Measurements from ENCODE around the gene CDC27. TPM values are rescaled to one million over a fixed set of nuclear protein-coding genes. Genes with fewer than 3 reads are reported as not detected.
"Not testable (repeated sequence)": the region's sequence is repeated elsewhere in the genome, so short reads cannot be mapped to it uniquely, and the experiment has no call there.

Gene CDC27
- total RNA-seq, 1 donor from 2014 or later: 93.4 TPM

GRCh38 chr17:47106130-47106529, 83.0 kb downstream of the CDC27 start:
- Mint-ChIP-seq H3K27ac (no peak overlapping the region), H3K36me3 (no peaks in the 10 kb centered on the region), H3K4me3 (no peak overlapping the region), H3K27me3 (no peaks in the 10 kb centered on the region), H3K4me1 (ENCODE audit: unreplicated experiment) (no peaks in the 10 kb centered on the region), H3K9me3 (no peaks in the 10 kb centered on the region)
- no peak for TF ChIP-seq CTCF (conservative IDR thresholded peaks at IDR 0.05)
- DNase-seq (ENCODE audit: extremely low spot score, unreplicated experiment): no peak

- DNase-seq (ENCODE audit: extremely low spot score, unreplicated experiment); H3K9me3 Mint-ChIP-seq; H3K4me1 Mint-ChIP-seq (ENCODE audit: unreplicated experiment); H3K36me3 Mint-ChIP-seq; H3K27ac Mint-ChIP-seq; H3K27me3 Mint-ChIP-seq; H3K4me3 Mint-ChIP-seq: not testable (repeated sequence)
Observed at GRCh38 chr17:47105246-47105645, 83.8 kb downstream of the CDC27 start.

GRCh38 chr17:47102914-47103313, 86.2 kb downstream of the CDC27 start:
- TF ChIP-seq CTCF (conservative IDR thresholded peaks at IDR 0.05): no peak
- Mint-ChIP-seq H3K4me1 (ENCODE audit: unreplicated experiment) (peaks cover 12% of the 10 kb centered on the region), H3K27ac (no peak overlapping the region), H3K27me3 (no peaks in the 10 kb centered on the region), H3K9me3 (no peaks in the 10 kb centered on the region), H3K4me3 (no peak overlapping the region), H3K36me3 (peaks cover 4% of the 10 kb centered on the region)
- no peak for DNase-seq (ENCODE audit: extremely low spot score, unreplicated experiment)

DNA sequence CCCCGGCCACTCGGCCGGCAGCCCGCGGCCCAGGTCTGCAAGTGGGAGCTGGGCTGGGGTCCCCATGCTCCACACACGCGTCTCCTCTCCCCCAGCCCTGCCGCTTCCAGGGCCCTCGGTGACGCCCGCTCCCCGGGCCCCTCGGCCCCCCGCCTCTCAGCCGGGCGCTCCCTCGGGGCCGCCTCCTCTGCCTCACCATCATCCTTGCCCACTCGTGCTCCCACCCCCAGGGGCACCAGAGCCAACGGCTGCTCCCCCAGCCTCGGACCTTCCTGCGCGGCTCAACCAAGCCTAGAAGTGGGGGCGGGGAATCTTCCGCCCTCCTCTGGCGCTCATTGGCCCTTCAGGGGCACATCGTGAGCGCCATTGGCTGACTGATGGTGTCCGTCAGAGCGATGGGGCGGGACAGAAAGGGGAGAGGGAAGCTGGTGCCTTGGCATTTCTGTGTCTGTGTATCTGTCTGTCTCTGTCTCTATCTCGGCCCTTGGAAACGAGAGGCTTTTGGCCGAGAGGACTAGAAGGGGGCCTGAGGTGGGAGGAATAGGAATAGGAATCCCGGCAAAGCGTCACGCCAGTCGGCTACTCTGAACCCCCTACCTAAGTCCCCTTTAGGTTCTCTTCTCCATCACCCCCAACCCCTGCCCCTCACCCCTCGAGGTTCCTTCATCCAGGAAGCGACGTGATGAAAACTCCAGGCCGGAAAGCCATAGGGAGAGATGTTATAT, 88.9 kb downstream of the CDC27 start:
- Mint-ChIP-seq H3K27ac (peak overlapping the region; percentile 93), H3K4me1 (ENCODE audit: unreplicated experiment) (peaks cover 13% of the 10 kb centered on the region), H3K27me3 (no peaks in the 10 kb centered on the region), H3K9me3 (no peaks in the 10 kb centered on the region), H3K4me3 (peak overlapping the region; percentile 100), H3K36me3 (peaks cover 4% of the 10 kb centered on the region)
- no peak for TF ChIP-seq CTCF (conservative IDR thresholded peaks at IDR 0.05)
- peak; percentile 89 for DNase-seq (ENCODE audit: extremely low spot score, unreplicated experiment)

- no peak overlapping the region for H3K27ac Mint-ChIP-seq
- H3K4me3 Mint-ChIP-seq: peak overlapping the region; percentile 84
- peaks cover 13% of the 10 kb centered on the region for H3K4me1 Mint-ChIP-seq (ENCODE audit: unreplicated experiment)
- TF ChIP-seq CTCF (conservative IDR thresholded peaks at IDR 0.05): no peak
- no peaks in the 10 kb centered on the region for H3K27me3 Mint-ChIP-seq
- no peak for DNase-seq (ENCODE audit: extremely low spot score, unreplicated experiment)
- H3K36me3 Mint-ChIP-seq: peaks cover 4% of the 10 kb centered on the region
- H3K9me3 Mint-ChIP-seq: no peaks in the 10 kb centered on the region
Observed at GRCh38 chr17:47099451-47099986, 89.6 kb downstream of the CDC27 start.

DNA sequence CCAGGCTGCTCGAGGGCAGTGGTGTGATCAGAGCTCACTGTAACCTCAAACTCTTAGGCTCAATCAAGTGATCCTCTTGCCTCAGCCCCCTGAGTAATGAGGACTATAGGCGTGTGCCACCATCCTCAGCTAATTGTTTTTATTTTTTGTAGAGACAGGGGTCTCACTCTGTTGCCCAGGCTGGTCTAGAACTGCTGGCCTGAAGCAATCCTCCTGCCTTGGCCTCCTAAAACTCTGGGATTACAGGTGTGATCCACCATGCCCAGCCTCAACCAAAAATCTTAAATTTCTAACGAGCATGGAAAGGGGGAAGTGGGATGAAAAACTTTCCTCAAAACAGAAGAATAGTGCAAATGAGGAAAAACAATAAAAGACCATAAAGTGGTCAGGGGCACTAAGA, 92.8 kb downstream of the CDC27 start:
- Mint-ChIP-seq H3K9me3 (peaks cover 5% of the 10 kb centered on the region), H3K4me1 (ENCODE audit: unreplicated experiment) (peaks cover 13% of the 10 kb centered on the region), H3K27ac (no peak overlapping the region), H3K27me3 (no peaks in the 10 kb centered on the region), H3K36me3 (peaks cover 16% of the 10 kb centered on the region), H3K4me3 (peak overlapping the region; percentile 4)
- no peak for TF ChIP-seq CTCF (conservative IDR thresholded peaks at IDR 0.05)
- DNase-seq (ENCODE audit: extremely low spot score, unreplicated experiment): no peak
